Measurements from ENCODE around the gene C19orf25. TPM values are rescaled to one million over a fixed set of nuclear protein-coding genes. Genes with fewer than 3 reads are reported as not detected.

The C19orf25 gene
- polyA plus RNA-seq, 1 experiment, result 14.5 TPM

GRCh38 chr19:1456121-1456900 lies 22.7 kb downstream of the C19orf25 start:
- H3K27me3 ChIP-seq (ENCODE audit: control insufficient read depth, insufficient read depth, low read length), result peaks cover 51% of the 10 kb centered on the region
- no peak for DNase-seq (ENCODE audit: low read depth, low spot score)
- ChIA-PET POLR2A (interaction anchor here (0.7 to 0.8 kb wide), 2 partner anchors 15 to 55 kb away, joined by 3 read pairs; no protein-coding TSS in a partner anchor), CTCF (no interaction called here)
- no peak overlapping the region for H3K4me3 ChIP-seq (ENCODE audit: low read depth, low read length)
- no peak overlapping the region for H3K27ac ChIP-seq (ENCODE audit: low read depth, low read length)
- TF ChIP-seq CTCF (IDR thresholded peaks at IDR 0.05; ENCODE audit: low read depth, low read length), result no peak
- H3K9me3 ChIP-seq (ENCODE audit: control insufficient read depth, insufficient read depth, low read length), result peaks cover 10% of the 10 kb centered on the region; the same call in 1 of the 2 replicates

DNA sequence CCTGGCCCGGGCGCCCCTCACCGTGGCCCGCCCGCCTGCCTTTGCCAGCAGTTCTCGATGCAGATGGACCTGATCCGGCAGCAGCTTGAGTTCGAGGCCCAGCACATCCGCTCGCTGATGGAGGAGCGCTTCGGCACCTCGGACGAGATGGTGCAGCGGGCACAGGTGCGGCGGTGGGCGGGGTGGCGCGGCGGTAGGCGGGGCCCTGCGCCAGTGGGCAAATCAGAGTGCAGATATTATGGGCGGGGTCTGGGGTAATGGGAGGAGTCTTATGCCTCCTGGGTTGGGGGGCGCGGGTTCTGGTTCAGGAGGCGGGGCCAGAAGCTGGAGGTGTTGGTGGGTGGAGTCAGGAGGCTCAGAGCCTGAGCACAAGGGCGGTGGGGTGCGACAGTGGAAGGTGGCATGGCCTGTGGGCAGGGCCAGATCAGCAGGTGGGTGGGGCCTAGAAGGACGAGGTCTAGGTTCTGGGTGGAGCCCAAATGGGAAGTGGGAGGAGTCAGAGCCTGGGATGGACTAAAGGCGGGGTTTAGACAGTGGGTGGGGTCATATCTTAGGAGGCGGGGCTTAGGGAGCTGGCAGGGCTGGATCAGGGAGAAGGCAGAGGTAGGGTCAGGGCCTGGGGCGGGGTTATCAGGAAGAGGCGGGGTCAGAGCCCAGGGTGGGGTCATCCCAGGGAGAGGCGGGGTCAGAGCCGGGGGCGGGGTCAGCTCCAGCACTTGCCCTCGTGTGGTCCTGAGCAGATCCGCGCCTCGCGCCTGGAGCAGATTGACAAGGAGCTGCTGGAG lies 23.5 kb downstream of the C19orf25 start:
- H3K27me3 ChIP-seq (ENCODE audit: control insufficient read depth, insufficient read depth, low read length), result peaks cover 59% of the 10 kb centered on the region
- TF ChIP-seq CTCF (IDR thresholded peaks at IDR 0.05; ENCODE audit: low read depth, low read length), result no peak
- no peak for DNase-seq (ENCODE audit: low read depth, low spot score)
- H3K9me3 ChIP-seq (ENCODE audit: control insufficient read depth, insufficient read depth, low read length), result peaks cover 10% of the 10 kb centered on the region; the same call in 1 of the 2 replicates
- no peak overlapping the region for H3K27ac ChIP-seq (ENCODE audit: low read depth, low read length)
- ChIA-PET POLR2A (interaction anchor here (0.7 to 0.8 kb wide), 3 partner anchors 16 to 55 kb away, joined by 3 read pairs; no protein-coding TSS in a partner anchor), CTCF (no interaction called here)
- no peak overlapping the region for H3K4me3 ChIP-seq (ENCODE audit: low read depth, low read length)

DNA sequence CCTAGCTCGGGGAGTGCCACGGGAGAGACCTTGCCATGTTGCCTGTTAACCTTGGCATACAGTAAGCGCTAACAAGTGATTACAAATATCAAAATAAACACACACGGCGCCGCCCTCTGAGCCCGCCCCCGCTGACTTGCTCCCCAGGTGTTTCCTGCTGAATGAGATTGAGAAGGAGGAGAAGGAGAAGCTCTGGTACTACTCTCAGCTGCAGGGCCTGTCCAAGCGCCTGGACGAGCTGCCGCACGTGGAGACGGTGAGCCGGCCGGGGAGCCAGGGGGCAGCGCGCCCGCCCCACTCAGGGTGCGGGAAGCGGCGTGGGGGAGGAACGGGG lies 24.0 kb downstream of the C19orf25 start:
- no peak overlapping the region for H3K4me3 ChIP-seq (ENCODE audit: low read depth, low read length)
- TF ChIP-seq CTCF (IDR thresholded peaks at IDR 0.05; ENCODE audit: low read depth, low read length), result no peak
- peaks cover 64% of the 10 kb centered on the region for H3K27me3 ChIP-seq (ENCODE audit: control insufficient read depth, insufficient read depth, low read length)
- DNase-seq (ENCODE audit: low read depth, low spot score), result no peak
- H3K9me3 ChIP-seq (ENCODE audit: control insufficient read depth, insufficient read depth, low read length), result peaks cover 10% of the 10 kb centered on the region; the same call in 1 of the 2 replicates
- POLR2A ChIA-PET, result interaction anchor here (0.6 to 0.7 kb wide), 2 partner anchors 34 to 153 kb away, joined by 3 to 6 read pairs; no protein-coding TSS in a partner anchor
- no peak overlapping the region for H3K27ac ChIP-seq (ENCODE audit: low read depth, low read length)
- CTCF ChIA-PET, result no interaction called here

GRCh38 chr19:1453525-1454364 lies 25.3 kb downstream of the C19orf25 start:
- ChIA-PET CTCF (no interaction called here), POLR2A (interaction anchor here (0.7 kb wide), 1 partner anchor 427 kb away, joined by 3 read pairs; the partner anchor contains the start of gene CNN2)
- no peak for DNase-seq (ENCODE audit: low read depth, low spot score)
- no peak overlapping the region for H3K27ac ChIP-seq (ENCODE audit: low read depth, low read length)
- peaks cover 10% of the 10 kb centered on the region; the same call in 1 of the 2 replicates for H3K9me3 ChIP-seq (ENCODE audit: control insufficient read depth, insufficient read depth, low read length)
- TF ChIP-seq CTCF (IDR thresholded peaks at IDR 0.05; ENCODE audit: low read depth, low read length), result no peak
- H3K4me3 ChIP-seq (ENCODE audit: low read depth, low read length), result no peak overlapping the region
- H3K27me3 ChIP-seq (ENCODE audit: control insufficient read depth, insufficient read depth, low read length), result peaks cover 73% of the 10 kb centered on the region

Measured in AG04450 (cell line).